SK-N-MC (cell line): ENCODE data around the gene MYRFL.

Experiments used
- EZH2 ChIP-seq: fragments of 200-600 bp; sonication (generic); IDR thresholded peaks from one replicate; pipeline ENCODE4 v1.6.1; 2017; ENCODE audit warnings: antibody characterized with exemption
- POLR2AphosphoS5 ChIP-seq: IDR thresholded peaks from 2 replicates; pipeline ENCODE4 v1.6.1; 2012; ENCODE audit warnings: mild to moderate bottlenecking, low read depth, low read length, borderline replicate concordance

DNA sequence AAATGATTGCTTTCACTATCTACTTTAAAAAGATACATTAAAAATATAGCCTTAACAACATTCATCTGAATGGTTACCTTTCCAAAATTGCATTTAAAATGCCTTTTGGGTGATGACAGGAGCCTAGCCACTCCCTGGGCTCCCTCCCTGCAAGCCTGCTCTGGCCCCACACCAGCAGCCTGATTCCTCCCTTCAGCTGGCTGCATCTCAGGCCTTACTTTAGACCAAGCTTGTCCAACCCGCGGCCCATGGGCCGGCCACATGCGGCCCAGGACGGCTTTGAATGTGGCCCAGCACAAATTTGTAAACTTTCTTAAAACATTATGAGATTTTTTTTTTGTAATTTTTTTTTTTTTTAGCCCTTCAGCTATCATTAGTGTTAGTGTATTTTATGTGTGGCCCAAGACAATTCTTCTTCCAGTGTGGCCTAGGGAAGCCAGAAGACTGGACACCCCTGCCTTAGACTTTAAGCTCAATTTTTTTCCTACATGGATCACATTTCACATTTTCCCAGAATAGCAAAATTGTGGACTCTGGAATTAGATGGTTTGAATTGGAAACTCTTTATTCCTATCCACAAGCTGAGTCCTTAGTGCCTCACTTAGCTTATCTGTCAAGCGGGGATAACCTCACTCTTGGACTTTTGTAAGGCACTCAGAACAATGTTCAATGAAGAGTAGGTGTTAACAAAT is 124.4 kb downstream of the MYRFL start:
- TF ChIP-seq POLR2AphosphoS5 = no peak
- TF ChIP-seq EZH2 = no peak
